Mesendoderm (in vitro differentiated cells): ENCODE results near the gene FXYD4.
"Not testable (repeated sequence)": the region's sequence is repeated elsewhere in the genome, so short reads cannot be mapped to it uniquely, and the experiment has no call there.

ENCODE experiments used
- DNase-seq: peaks from one replicate; pipeline ENCODE4 v3.0.0; 2013
- H2AK5ac ChIP-seq: 2 replicates; pipeline ENCODE4 v1.6.1; 2013; ENCODE audit warnings: low read length, inconsistent platforms
- H2BK120ac ChIP-seq: 2 replicates; pipeline ENCODE4 v1.6.1; 2013; ENCODE audit warnings: low read depth, mild to moderate bottlenecking, low read length, moderate library complexity, mixed read lengths
- H2BK15ac ChIP-seq: replicated peaks from 2 replicates; pipeline ENCODE4 v1.6.1; 2013; ENCODE audit warnings: low read depth, mild to moderate bottlenecking, moderate library complexity
- H2BK5ac ChIP-seq: 2 replicates; pipeline ENCODE4 v1.6.1; 2013; ENCODE audit warnings: low read length, inconsistent platforms
- H3K18ac ChIP-seq: 2 replicates; pipeline ENCODE4 v1.6.1; 2013; ENCODE audit warnings: mild to moderate bottlenecking, low read length, mixed read lengths
- H3K23ac ChIP-seq: one replicate; pipeline ENCODE4 v1.6.1; 2013; ENCODE audit warnings: low read length
- H3K27ac ChIP-seq: 2 replicates; pipeline ENCODE4 v1.5.1; 2013; ENCODE audit warnings: low read depth, mild to moderate bottlenecking, inconsistent platforms, low read length, moderate library complexity
- H3K27me3 ChIP-seq: 2 replicates; pipeline ENCODE4 v1.6.1; 2013; ENCODE audit warnings: low read length, control low read depth, mild to moderate bottlenecking, inconsistent platforms; ENCODE audit not compliant: insufficient read depth, poor library complexity
- H3K36me3 ChIP-seq: 2 replicates; pipeline ENCODE4 v1.6.1; 2013; ENCODE audit warnings: low read length, inconsistent platforms; ENCODE audit not compliant: control insufficient read depth, insufficient read depth
- H3K4ac ChIP-seq: one replicate; pipeline ENCODE4 v1.6.1; 2013; ENCODE audit warnings: low read depth, mild to moderate bottlenecking, low read length, moderate library complexity
- H3K4me1 ChIP-seq: 2 replicates; pipeline ENCODE4 v1.6.1; 2013; ENCODE audit warnings: low read depth, low read length, inconsistent platforms; ENCODE audit not compliant: control insufficient read depth
- H3K4me2 ChIP-seq: 2 replicates; pipeline ENCODE4 v1.6.1; 2013; ENCODE audit warnings: low read length
- H3K4me3 ChIP-seq: 2 replicates; pipeline ENCODE4 v1.5.1; 2013; ENCODE audit warnings: mild to moderate bottlenecking, low read length
- H3K56ac ChIP-seq: one replicate; pipeline ENCODE4 v1.6.1; 2013; ENCODE audit warnings: low read length
- H3K79me1 ChIP-seq: 2 replicates; pipeline ENCODE4 v1.6.1; 2013; ENCODE audit warnings: low read length, inconsistent platforms
- H3K79me2 ChIP-seq: 2 replicates; pipeline ENCODE4 v1.6.1; 2013; ENCODE audit warnings: mild to moderate bottlenecking, low read length; ENCODE audit not compliant: control insufficient read depth, insufficient read depth
- H3K9ac ChIP-seq: 2 replicates; pipeline ENCODE4 v1.6.1; 2013; ENCODE audit warnings: low read length, inconsistent platforms
- H4K5ac ChIP-seq: one replicate; pipeline ENCODE4 v1.6.1; 2013; ENCODE audit warnings: low read length
- H4K8ac ChIP-seq: one replicate; pipeline ENCODE4 v1.6.1; 2013; ENCODE audit warnings: low read depth, mild to moderate bottlenecking, control low read depth, low read length, moderate library complexity
- WGBS: extraction: QIAGEN DNeasy Blood & Tissue Kit; methylation state at CpG from one replicate; pipeline ENCODE4 v1.1.7; 2013; ENCODE audit warnings: low lambda C conversion rate, missing lambda C conversion rate; ENCODE audit not compliant: insufficient coverage; ENCODE audit errors: extremely low coverage; 5-methylcytosine and 5-hydroxymethylcytosine counted together

The FXYD4 gene

GRCh38 chr10:43327986-43328385 lies 43.5 kb upstream of the FXYD4 start:
- no peak overlapping the region for H3K23ac ChIP-seq
- H3K27me3 ChIP-seq = no peaks in the 10 kb centered on the region
- H3K79me2 ChIP-seq = no peaks in the 10 kb centered on the region
- no peak for DNase-seq
- H3K9ac ChIP-seq = no peak overlapping the region
- no peak overlapping the region for H2AK5ac ChIP-seq
- no peak overlapping the region for H4K5ac ChIP-seq
- H3K18ac ChIP-seq = no peak overlapping the region
- H3K4me3 ChIP-seq = no peak overlapping the region
- no peak overlapping the region for H2BK5ac ChIP-seq
- H3K79me1 ChIP-seq = no peaks in the 10 kb centered on the region
- no peaks in the 10 kb centered on the region for H3K36me3 ChIP-seq
- H3K4me2 ChIP-seq = no peak overlapping the region
- no peak overlapping the region for H4K8ac ChIP-seq
- no peak overlapping the region for H2BK120ac ChIP-seq
- no peak overlapping the region for H2BK15ac ChIP-seq
- H3K4me1 ChIP-seq = no peaks in the 10 kb centered on the region
- H3K56ac ChIP-seq = no peak overlapping the region
- no peak overlapping the region for H3K4ac ChIP-seq
- no CpG with 5 or more reads among the region's 5 CpGs for WGBS
- no peak overlapping the region for H3K27ac ChIP-seq

GRCh38 chr10:43328810-43329209 lies 42.6 kb upstream of the FXYD4 start:
- H2BK120ac ChIP-seq, H4K5ac ChIP-seq, H3K4ac ChIP-seq, DNase-seq, H4K8ac ChIP-seq, H3K36me3 ChIP-seq, H3K4me2 ChIP-seq, H3K79me2 ChIP-seq, H3K4me1 ChIP-seq, H3K27ac ChIP-seq, H2BK5ac ChIP-seq, H3K27me3 ChIP-seq, H3K23ac ChIP-seq, H3K9ac ChIP-seq, H3K4me3 ChIP-seq, H3K18ac ChIP-seq, H3K79me1 ChIP-seq, H2AK5ac ChIP-seq, H2BK15ac ChIP-seq, H3K56ac ChIP-seq: not testable (repeated sequence)
- no CpG with 5 or more reads among the region's 18 CpGs for WGBS

- DNase-seq, H2BK120ac ChIP-seq, H3K4me1 ChIP-seq, H3K27ac ChIP-seq, H3K4ac ChIP-seq, H3K79me2 ChIP-seq, H3K23ac ChIP-seq, H3K36me3 ChIP-seq, H3K56ac ChIP-seq, H3K4me3 ChIP-seq, H4K8ac ChIP-seq, H2BK5ac ChIP-seq, H3K4me2 ChIP-seq, H3K27me3 ChIP-seq, H2BK15ac ChIP-seq, H2AK5ac ChIP-seq, H3K18ac ChIP-seq, H3K79me1 ChIP-seq, H4K5ac ChIP-seq, H3K9ac ChIP-seq: not testable (repeated sequence)
- no CpG with 5 or more reads among the region's 40 CpGs for WGBS
Observed at GRCh38 chr10:43329246-43329885, 42.1 kb upstream of the FXYD4 start.

- not testable (repeated sequence) for H3K4me1 ChIP-seq, H2BK5ac ChIP-seq, H3K9ac ChIP-seq, H3K79me2 ChIP-seq, DNase-seq, H3K4me2 ChIP-seq, H2BK15ac ChIP-seq, H4K5ac ChIP-seq, H2AK5ac ChIP-seq, H3K27ac ChIP-seq, H3K23ac ChIP-seq, H3K36me3 ChIP-seq, H3K18ac ChIP-seq, H3K79me1 ChIP-seq, H3K4ac ChIP-seq, H4K8ac ChIP-seq, H3K56ac ChIP-seq, H3K4me3 ChIP-seq, H3K27me3 ChIP-seq, H2BK120ac ChIP-seq
- WGBS = no CpG with 5 or more reads among the region's 11 CpGs
Observed at GRCh38 chr10:43330049-43330823, 41.2 kb upstream of the FXYD4 start.

GRCh38 chr10:43330824-43331127 lies 40.7 kb upstream of the FXYD4 start:
- not testable (repeated sequence) for H3K27ac ChIP-seq, H2BK15ac ChIP-seq, H3K27me3 ChIP-seq, H3K9ac ChIP-seq, H3K18ac ChIP-seq, H2BK5ac ChIP-seq, H3K4me3 ChIP-seq, H3K36me3 ChIP-seq, H4K5ac ChIP-seq, H3K4me1 ChIP-seq, H3K79me1 ChIP-seq, H3K79me2 ChIP-seq, H3K56ac ChIP-seq, H3K23ac ChIP-seq, H4K8ac ChIP-seq, H3K4me2 ChIP-seq, H3K4ac ChIP-seq, DNase-seq, H2AK5ac ChIP-seq, H2BK120ac ChIP-seq
- WGBS = no CpG with 5 or more reads among the region's 4 CpGs

GRCh38 chr10:43333653-43334052 lies 37.8 kb upstream of the FXYD4 start:
- H3K56ac ChIP-seq = no peak overlapping the region
- no peak overlapping the region for H3K4me3 ChIP-seq
- no CpG with 5 or more reads among the region's 3 CpGs for WGBS
- H4K5ac ChIP-seq = no peak overlapping the region
- H3K18ac ChIP-seq = no peak overlapping the region
- H2BK120ac ChIP-seq = no peak overlapping the region
- no peak overlapping the region for H3K4ac ChIP-seq
- H2BK15ac ChIP-seq = no peak overlapping the region
- no peak overlapping the region for H2BK5ac ChIP-seq
- H4K8ac ChIP-seq = no peak overlapping the region
- H3K79me1 ChIP-seq = no peaks in the 10 kb centered on the region
- H3K79me2 ChIP-seq = no peaks in the 10 kb centered on the region
- no peak overlapping the region for H2AK5ac ChIP-seq
- no peaks in the 10 kb centered on the region for H3K4me1 ChIP-seq
- no peak overlapping the region for H3K4me2 ChIP-seq
- no peak overlapping the region for H3K27ac ChIP-seq
- no peak overlapping the region for H3K23ac ChIP-seq
- DNase-seq = no peak
- H3K36me3 ChIP-seq = no peaks in the 10 kb centered on the region
- H3K27me3 ChIP-seq = no peaks in the 10 kb centered on the region
- no peak overlapping the region for H3K9ac ChIP-seq
